A549 (cell line): ENCODE results near the gene CAND2.

Experiments used
- CEBPB ChIP-seq, 2 experiments: fragments of >200 bp in 1 of 2; sonication (Bioruptor Twin) in 1 of 2; formaldehyde crosslinking in 1 of 2; IDR thresholded peaks; 2 replicates each; pipeline ENCODE4 v1.6.1; 2012 to 2016
- POLR2A ChIP-seq: IDR thresholded peaks from 2 replicates; pipeline ENCODE4 v1.6.1; 2012; ENCODE audit warnings: mild to moderate bottlenecking, low read length
- RAD21 ChIP-seq, 2 experiments: fragments of >200 bp in 1 of 2; sonication (Bioruptor Twin) in 1 of 2; formaldehyde crosslinking in 1 of 2; IDR thresholded peaks in 1 of 2; conservative IDR thresholded peaks in 1 of 2; 2 replicates in 1 of 2; 3 replicates in 1 of 2; pipeline ENCODE4 v1.6.1; 2012 to 2018; ENCODE audit warnings: inconsistent platforms in 1 of 2
- TF ChIP-seq, protein P1 (sequence below): IDR thresholded peaks from 2 replicates; pipeline ENCODE4 v1.6.1; 2012

DNA sequence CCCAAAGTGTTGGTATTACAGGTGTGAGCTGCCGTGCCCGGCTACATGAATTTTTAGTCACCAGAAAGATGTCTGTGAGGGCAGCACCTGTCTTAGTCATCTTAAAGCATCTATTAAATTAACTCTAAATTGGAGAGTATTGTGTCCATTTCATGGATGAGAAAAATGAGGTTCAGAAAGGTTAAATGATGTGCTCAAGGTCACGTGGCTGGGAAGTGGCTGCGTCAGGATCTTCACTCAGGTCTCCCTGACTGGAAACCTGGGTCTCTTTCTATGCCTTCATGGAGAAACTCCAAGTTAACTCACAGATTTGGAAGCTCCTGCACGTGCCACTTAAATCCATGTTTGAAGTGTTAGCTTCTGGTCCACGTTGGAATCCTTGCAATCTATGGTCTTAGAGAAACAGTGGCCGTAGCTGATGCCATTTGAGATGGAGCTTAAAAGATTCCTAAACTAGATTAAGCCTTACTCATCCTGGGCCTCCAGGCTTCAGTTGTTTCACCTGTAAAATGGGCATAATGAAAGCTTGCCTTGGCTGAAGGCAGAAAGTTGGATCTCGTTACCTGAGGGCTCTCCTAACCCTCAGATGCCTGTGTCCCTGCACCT, 32.2 kb upstream of the CAND2 start:
- no peak for TF ChIP-seq POLR2A
- TF ChIP-seq CEBPB (IDR thresholded peaks at IDR 0.05): no peak
- no peak for TF ChIP-seq RAD21 (conservative IDR thresholded peaks at IDR 0.05 in 1 of 2, IDR thresholded peaks at IDR 0.05 in 1 of 2)
- TF ChIP-seq, protein P1, sequence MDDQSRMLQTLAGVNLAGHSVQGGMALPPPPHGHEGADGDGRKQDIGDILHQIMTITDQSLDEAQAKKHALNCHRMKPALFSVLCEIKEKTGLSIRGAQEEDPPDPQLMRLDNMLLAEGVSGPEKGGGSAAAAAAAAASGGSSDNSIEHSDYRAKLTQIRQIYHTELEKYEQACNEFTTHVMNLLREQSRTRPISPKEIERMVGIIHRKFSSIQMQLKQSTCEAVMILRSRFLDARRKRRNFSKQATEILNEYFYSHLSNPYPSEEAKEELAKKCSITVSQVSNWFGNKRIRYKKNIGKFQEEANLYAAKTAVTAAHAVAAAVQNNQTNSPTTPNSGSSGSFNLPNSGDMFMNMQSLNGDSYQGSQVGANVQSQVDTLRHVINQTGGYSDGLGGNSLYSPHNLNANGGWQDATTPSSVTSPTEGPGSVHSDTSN: no peak
